ENCODE data around the gene NIPA2. TPM values are rescaled to one million over a fixed set of nuclear protein-coding genes. Genes with fewer than 3 reads are reported as not detected.
A peak's percentile ranks its signal among the peaks of the same experiment; 100 is the strongest.

NIPA2 gene
- total RNA-seq, 1 donor from 2014 or later, result 19.2 TPM

DNA sequence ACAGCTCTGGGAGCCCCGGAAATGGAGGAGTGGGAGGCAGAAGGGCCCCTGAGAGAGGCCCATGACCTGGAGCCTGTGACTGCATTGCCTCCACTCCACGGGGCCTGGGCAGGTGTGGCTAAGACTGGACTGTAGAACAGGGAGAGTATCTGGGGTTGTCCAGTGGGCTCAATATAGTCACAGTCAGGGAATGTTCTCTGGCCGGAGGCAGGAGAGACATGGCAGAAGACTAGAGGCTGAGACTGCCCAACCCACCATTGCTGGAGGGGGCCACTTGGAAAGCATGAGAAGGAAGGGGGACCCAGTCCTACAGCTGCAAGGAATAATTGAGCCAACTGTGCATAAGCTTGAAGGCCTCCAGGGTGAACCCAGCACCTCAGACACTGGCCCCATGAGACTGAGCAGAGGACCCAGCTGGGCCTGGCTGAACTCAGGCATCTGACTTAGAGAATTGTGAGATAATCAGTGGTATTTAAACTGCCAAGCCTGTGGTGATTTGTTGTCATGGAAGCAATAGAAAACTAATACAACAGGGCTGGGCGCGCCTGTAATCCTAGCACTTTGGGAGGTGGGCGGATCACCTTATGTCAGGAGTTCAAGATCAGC, 33.1 kb downstream of the NIPA2 start:
- ATAC-seq (ENCODE audit: poor library complexity) (no peak), DNase-seq (no peak)
- intact Hi-C loops (cut with DNase I), result no loop called here

DNA sequence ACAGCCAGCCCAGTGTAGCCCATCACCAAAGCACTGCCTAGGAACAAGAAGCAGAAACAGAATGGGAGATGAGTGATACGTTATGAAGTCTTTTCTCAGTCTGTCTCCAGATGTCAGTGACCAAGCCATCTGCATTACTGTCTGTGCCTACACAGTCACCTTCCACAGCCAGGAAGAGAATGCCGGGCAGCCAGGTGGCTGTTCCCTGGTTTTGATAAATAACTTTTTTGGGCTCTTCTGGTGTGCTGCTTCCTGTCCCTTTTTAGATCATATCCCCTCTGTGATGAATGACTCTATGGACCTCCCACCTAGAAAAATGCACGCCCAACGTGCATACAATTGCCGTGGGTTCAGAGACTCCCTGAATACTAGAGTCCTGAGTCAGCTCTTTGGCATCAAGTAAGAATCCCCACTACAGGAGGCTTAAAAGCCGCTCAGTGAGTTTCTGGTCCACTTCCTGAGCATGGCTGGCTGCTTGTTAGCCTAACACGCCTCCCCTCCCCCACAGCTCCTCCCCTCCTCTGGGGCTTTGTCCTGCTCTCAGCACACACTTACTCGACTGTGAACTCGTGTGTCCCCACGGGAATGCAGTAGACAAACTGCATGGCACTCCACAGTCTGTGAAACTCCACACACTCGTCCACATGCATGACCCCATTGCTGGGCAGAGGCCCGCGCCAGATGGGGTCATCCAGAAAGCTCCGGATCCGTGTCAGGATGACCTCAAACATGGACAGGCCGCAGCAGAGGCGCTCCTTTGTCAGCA, 34.7 kb downstream of the NIPA2 start:
- ATAC-seq (ENCODE audit: poor library complexity) (no peak), DNase-seq (no peak)
- intact Hi-C loops (cut with DNase I), result no loop called here

DNA sequence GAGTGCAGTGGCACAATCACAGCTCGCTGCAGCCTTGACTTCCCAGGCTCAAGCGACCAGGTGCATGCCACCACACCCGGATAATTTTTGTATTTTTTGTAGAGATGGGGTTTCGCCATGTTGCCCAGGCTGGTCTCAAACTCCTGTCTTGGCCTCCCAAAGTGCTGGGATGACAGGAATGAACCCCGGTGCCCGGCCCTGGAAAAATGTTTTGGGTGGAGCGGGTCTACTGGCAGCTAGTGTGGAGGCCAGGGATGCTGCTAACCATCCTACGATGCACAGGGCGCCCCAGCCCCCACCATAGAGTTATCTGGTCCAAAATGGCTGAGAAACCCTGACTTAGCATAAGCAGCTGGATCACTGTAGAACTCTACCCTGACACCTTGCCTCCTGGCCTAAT, 35.4 kb downstream of the NIPA2 start:
- no peak for ATAC-seq (ENCODE audit: poor library complexity)
- DNase-seq, result no peak
- intact Hi-C loops (cut with DNase I), result no loop called here

DNA sequence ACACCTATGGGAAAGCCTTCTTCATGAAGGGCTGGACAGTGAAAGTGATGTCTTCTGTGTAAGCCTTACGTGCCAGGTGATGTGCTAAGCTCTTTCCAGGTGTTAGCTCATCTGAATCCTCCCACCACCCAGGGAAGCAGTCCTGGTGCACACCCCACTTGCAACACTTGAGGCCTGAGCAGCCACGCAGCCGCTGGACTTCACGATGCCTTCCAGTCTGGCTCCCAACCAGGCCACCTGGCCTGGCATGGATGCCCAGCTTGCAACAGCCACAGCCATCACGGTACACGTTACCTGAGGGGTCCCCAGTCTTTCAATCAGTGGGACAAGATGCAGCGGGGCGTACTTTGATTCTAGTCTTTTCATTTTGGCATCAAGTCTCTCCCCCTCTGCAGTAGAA, 35.8 kb downstream of the NIPA2 start:
- intact Hi-C loops (cut with DNase I), result no loop called here
- DNase-seq (no peak), ATAC-seq (ENCODE audit: poor library complexity) (no peak)

DNA sequence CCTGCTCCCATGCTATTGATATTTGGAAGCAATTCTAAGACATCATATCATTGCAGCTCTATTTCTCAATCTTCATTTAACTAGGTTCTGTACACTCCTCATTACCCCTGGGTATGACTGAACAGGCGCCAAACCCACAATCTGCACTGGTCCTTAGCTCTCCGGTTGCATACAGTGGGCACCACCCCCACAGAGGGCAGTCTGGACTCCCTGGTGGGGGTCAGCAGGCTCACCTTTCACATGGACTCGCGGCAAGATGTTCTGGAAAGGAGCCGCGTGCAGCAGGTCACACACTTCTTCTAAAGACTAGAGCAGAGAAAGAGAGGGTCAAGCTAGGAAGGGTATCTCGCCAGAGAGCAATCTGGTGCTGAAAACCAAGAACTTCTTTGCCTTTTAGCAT, 36.5 kb downstream of the NIPA2 start:
- DNase-seq, result no peak
- no peak for ATAC-seq (ENCODE audit: poor library complexity)
- intact Hi-C loops (cut with DNase I), result no loop called here

DNA sequence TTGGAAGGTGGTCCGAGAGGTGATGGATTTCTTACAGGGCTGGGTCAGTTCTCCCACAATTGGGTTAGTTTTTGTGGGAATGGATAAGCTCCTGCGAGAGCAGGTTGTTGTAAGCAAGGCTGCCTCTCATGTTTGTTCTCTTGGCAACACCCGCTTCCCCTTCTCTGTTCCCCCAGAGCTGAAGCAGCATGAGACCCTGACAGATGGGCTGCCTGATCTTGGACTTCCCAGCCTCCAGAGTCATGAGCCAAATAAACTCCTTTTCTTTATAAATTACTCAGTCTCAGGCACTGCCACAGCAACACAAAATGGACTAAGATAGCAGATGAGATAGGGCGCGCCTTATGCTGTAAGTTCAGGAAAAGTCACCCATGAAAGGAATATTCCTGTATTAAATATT, 38.7 kb downstream of the NIPA2 start:
- ATAC-seq (ENCODE audit: poor library complexity) (no peak), DNase-seq (no peak)
- intact Hi-C loops (cut with DNase I), result no loop called here

DNA sequence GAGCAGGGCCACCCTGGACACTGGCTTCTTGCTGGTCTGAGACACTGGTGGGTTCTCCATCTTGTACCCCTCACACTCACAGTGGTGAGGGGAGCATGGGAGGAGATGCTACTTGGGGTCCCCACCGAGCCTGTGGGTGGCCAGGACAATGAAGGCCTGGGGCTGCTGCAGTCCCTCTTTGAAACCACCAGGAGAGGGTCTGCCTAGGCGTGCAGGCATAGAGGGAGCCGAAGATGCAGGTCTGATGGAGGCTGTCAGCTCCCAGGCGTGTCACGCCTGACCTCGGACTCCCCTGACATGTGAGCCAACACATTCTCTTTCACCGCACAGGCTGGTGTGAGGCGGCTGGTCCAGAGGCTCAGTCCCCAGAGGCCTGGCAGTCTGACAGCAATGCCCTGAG, 39.1 kb downstream of the NIPA2 start:
- intact Hi-C loops (cut with DNase I), result no loop called here
- DNase-seq, result no peak
- ATAC-seq (ENCODE audit: poor library complexity), result no peak

DNA sequence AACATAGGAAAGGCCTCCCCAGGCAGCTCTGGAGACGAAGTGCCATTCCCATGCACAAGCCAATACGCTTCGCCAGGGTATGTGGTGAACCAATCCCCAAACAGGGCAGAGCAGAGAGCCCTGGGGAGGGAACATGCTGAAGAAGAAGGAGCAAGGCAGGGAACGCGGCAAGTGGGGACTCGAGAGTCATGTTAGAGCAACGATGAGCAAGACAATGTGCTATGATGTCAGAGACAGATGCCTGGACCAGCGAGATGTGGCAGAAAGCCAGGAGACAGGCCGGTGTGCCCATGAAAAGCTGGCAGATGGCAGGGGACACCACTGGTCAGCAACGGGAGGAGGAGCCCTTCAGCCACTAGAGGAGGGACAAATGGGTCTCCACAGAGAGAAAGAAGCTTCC, 39.6 kb downstream of the NIPA2 start:
- ATAC-seq (ENCODE audit: poor library complexity), result no peak
- intact Hi-C loops (cut with DNase I), result no loop called here

DNA sequence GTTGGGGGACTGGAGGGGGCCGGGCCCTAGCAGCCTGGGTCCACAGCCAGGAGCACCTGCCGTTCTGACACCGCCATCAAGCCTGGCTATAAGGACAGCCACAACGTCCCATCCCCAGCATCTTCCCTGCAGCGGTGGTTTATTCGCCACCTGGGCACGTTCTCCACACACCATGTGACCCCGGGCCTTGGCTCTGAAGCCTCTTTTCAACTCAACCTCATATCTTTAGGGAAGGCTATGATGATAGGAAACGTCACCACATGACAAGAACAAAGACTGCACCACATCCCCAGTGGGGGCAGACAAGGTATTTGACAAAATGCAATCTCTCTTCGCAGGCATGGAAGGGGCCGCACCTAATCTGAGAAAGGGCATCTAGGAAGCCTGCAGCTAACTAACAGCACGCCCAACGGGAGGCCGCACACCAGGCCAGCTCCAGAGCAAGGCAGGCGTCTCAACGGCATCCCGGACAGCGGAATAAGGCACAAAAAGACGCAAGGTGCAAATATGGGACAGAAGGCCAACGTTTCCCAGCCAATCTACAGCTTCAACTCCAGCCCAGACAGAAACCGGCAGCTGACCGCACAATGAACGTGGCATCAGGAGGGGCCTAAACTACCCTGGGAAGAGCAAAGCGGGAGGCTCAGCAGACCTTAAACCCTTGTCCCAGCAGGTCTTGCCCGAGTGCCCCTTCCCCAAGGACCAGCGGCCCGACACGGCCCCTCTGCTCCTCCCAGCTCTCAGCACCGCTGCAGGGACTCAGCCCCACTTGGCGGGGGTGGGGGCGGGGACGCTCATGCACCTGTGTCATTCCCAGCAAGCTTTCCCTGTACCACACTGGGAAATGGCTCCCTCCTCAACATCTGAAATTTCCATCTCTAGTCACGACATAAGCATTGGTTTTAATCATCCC, 41.9 kb downstream of the NIPA2 start:
- no peak for ATAC-seq (ENCODE audit: poor library complexity)
- no peak for DNase-seq
- intact Hi-C loops (cut with DNase I), result no loop called here

More for the DNA sequence above, 39.6 kb downstream of the NIPA2 start:
- DNase-seq, result no peak

DNA sequence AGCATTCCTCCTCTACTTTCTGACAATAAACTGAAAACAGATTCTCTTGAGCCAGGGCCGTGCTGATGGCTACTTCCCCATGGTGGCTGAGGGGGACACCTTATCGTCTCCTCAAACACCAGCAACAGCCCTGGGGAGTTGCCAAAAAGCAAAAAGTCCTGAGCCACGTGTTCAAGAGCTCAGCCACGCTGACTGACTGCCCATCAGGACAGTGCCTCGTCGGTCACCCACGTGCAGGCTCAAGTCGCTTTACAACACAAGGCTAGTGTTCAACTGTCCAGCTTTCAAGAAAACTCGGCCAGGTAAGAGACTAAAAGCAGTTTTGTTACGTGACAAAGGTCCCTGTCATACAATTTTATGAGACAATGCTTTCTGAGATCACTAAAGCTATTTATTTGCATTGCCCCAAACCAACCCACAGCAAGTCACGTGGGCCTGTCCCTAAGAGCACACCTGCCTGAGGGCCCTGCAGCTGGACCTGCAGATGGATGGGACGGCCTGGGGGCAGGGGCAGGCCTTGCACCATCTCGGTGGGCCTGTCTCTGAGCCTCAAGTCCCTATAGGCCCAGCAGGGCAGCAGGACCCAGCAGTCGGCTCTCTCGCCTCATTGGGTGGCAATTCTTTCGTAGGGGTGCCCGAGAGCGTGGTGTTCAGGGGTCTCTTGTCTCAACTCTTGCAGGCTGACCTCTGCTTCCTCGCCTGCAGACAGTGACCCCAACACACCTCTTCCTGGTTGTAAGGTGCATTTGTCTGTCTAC, 42.7 kb downstream of the NIPA2 start:
- intact Hi-C loops (cut with DNase I), result no loop called here
- DNase-seq (no peak), ATAC-seq (ENCODE audit: poor library complexity) (no peak)

DNA sequence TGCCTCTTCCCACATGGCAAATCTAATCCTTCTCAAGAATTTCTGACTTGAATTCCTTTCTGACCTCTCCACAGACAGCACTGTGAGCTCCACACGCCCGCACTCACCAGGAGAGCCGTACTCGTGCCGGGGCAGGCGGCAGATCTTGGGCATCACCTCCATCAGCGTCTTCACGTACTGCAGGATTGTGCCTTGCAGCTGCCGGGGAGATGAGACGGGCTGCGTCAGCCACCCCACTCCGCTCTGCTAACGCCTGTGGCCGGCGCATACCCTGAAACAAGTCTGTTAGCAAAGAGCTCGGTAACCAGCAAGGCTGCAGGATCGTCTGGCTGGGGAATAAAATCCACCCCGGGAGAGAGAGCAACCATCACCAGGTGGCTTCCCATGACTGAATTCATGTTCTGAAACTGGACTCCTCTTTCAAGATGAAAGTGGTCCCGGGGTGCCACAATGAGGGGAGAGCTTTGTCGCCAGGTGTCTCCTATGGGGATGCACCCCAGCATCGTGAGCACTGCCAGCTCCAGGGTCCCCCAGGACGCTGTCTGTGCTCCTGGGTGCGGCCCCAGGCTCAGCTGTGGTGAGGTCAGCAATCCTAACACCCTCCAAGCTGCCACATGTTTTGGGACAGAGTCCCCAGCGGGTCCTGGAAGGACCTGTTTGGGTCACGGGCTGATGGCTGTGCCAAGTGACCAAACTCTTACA, 43.4 kb downstream of the NIPA2 start:
- no peak for ATAC-seq (ENCODE audit: poor library complexity)
- intact Hi-C loops (cut with DNase I), result no loop called here
- DNase-seq, result no peak

DNA sequence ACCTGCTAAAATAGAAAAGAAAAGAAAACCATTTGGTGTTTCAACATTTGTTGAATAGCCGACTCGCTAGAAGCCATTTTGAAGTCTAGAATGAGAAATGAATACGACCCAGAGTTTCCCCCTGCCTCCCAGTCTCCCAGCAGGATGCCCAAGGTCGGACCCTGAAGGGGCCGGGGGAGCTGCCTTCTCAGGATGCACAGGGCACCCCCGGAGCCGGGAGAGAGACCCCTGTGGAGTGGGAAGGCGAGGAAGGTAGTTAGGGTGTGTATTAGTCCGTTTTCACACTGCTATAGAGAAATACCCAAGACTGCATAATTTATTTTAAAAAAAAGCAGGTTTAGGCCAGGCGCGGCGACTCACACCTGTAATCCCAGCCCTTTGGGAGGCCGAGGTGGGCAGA, 44.7 kb downstream of the NIPA2 start:
- ATAC-seq (ENCODE audit: poor library complexity) (no peak), DNase-seq (no peak)
- intact Hi-C loops (cut with DNase I), result no loop called here

DNA sequence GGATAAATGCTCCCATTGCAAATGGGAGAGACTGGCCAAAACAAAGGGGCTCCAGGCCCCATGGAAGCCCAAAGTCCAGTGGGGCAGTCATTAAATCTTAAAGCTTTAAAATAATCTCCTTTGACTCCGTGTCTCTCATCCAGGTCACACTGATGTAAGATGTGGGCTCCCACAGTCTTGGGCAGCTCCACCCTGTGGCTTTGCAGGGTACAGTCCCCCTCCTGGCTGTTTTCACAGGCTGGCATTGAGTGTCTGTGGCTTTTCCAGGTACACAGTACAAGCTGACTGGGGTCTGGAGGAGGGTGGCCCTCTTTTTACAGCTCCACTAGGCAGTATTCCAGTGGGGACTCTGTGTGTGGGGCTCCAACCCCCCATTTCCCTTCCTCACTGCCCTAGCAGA, 45.9 kb downstream of the NIPA2 start:
- ATAC-seq (ENCODE audit: poor library complexity) (no peak), DNase-seq (peak; percentile 21)
- intact Hi-C loops (cut with DNase I), result no loop called here

DNA sequence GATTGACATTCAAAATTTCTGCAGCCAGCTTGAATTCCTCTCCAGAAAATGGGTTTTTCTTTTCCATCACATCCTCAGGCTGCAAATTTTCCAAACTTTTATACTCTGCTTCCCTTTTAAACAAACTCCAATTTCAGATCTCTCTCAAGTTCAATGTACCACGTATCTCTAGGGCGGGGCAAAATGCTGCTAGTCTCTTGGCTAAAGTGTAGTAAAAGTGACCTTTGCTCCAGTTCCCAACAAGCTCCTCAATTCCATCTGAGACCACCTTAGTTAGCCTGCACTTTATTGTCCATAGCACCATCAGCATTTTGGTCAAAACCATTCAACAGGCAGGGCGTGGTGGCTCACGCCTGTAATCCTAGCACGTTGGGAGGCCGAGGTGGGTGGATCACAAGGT, 46.7 kb downstream of the NIPA2 start:
- intact Hi-C loops (cut with DNase I), result no loop called here
- ATAC-seq (ENCODE audit: poor library complexity), result no peak
- no peak for DNase-seq

DNA sequence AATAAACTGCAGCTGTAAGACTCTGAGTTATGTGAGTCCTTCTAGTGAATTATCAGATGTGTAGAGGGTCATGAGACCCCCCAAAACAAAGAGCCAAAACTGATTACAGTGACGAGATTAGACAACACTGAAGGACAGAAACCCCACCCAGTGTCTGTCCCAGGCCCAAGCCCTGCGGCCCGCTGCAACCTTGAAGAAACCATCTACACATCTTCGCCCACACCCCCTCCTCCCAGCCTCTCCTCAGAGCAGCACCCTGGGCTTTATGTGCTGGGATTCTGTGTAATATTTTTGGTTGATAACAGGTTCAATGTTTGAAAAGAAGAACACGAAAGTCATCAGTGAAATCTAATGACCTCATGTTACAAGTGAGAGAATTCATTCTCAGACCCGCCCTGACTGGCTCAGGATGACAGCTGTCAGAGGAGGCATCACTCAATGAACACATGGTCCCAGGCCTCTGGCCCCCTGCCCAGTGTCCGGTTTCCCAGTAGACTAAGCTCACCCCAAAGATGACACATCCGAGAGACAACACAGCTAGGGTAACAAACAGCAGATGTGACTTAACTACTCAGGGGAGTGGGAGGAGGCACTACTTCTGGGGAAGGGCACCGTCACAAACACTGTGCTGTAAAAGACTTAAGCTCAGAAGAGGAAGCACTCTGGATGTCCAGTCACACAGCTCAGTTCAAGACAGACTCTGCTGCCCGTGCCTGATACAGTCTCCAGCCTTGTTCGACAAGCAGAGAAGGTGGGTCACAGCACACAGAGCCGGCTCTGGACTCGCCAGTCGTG, 48.9 kb downstream of the NIPA2 start:
- intact Hi-C loops (cut with DNase I), result no loop called here
- no peak for DNase-seq
- no peak for ATAC-seq (ENCODE audit: poor library complexity)

DNA sequence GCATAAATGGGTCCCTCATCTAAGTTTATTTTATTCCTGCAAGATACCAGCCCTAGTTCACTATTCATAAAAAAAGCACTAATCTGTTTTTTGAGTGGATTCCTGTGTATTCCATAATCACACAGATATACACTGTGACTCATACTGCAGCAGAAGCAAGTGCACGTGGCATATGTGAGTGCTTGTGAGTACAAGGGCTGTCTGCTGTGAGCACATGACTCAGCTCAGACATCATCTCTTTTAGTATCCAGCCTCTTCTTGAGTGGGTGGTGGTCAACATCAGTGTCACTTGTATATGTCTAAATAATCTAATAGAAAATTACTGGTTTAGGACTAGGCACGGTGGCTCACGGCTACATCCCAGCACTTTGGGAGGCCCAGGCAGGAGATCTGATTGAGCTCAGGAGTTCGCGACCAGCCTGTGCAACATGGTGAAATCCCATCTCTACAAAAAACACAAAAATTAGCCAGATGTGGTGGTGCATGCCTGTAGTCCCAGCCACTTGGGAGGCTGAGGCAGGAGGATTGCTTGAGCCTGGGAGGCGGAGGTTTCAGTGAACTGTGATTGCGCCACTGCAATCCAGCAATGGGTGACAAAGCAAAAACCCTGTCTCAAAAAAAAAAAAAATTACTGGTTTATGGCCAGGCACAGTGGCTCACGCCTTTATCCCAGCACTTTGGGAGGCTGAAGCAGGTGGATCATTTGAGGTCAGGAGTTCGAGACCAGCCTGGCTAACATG, 49.8 kb downstream of the NIPA2 start:
- ATAC-seq (ENCODE audit: poor library complexity), result no peak
- intact Hi-C loops (cut with DNase I), result no loop called here
- no peak for DNase-seq

DNA sequence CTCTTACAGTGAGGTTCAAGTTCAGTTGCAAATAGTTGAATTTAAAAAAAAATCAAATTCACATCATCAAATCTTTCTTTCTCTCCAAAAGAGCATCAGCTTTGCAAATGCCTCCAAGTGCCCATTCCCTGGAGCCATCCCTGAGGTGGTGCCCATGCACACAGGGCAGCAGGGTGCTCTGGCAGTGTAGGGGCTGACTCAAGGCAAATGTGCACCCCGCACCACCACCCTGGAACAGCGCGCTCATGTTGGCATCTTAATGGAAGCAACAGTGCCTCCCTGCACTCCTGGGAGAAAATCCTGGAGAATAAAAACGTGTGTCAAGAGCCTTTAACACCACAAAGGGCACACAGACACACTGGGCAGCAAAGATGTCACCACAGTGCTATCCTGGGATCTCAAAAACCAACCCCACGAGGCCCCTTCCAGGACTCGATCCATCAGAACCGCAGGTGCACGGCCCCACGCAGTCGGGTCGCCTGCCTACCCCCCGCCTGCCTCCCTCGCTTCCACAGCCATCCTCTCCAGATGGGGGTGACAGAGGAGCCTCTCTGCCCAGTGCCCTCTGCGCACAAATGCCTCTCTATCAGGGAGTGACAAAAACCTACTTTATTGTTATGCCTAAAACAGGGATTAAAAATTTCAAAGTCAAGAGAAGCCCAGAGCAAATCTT, 50.8 kb downstream of the NIPA2 start:
- ATAC-seq (ENCODE audit: poor library complexity) (no peak), DNase-seq (no peak)
- intact Hi-C loops (cut with DNase I), result no loop called here

Measured in Right ventricle myocardium superior (tissue), 1 donor.